OCI-LY1 (cell line): ENCODE measurements around the gene CCDC146.
"Not testable (repeated sequence)": the region's sequence is repeated elsewhere in the genome, so short reads cannot be mapped to it uniquely, and the experiment has no call there.

Source experiments
- H2AFZ ChIP-seq: fragments of 200-600 bp; sonication (generic), shearing (Covaris generic); 2 replicates; pipeline ENCODE4 v1.6.0; 2014; ENCODE audit warnings: antibody characterized with exemption, mild to moderate bottlenecking, low read length
- H3F3A ChIP-seq: fragments of 200-600 bp; sonication (generic), shearing (Covaris generic); 2 replicates; pipeline ENCODE4 v1.6.0; 2014; ENCODE audit warnings: mild to moderate bottlenecking, antibody characterized with exemption, low read length, moderate library complexity; ENCODE audit not compliant: insufficient read depth
- H3K27ac ChIP-seq: fragments of 200-600 bp; sonication (generic); 2 replicates; pipeline ENCODE4 v1.5.1; 2014; ENCODE audit warnings: low read length, mixed run types, mild to moderate bottlenecking, low read depth; ENCODE audit not compliant: poor library complexity, severe bottlenecking
- H3K27me3 ChIP-seq: fragments of 200-600 bp; sonication (generic); 2 replicates; pipeline ENCODE4 v1.6.0; 2014; ENCODE audit warnings: antibody characterized with exemption, mild to moderate bottlenecking, low read length, moderate library complexity; ENCODE audit not compliant: insufficient read depth
- H3K36me3 ChIP-seq: fragments of 200-600 bp; sonication (generic); 2 replicates; pipeline ENCODE4 v1.6.1; 2014; ENCODE audit warnings: mild to moderate bottlenecking, antibody characterized with exemption, low read length, moderate library complexity, mixed read lengths; ENCODE audit not compliant: insufficient read depth
- H3K4me1 ChIP-seq: fragments of 200-600 bp; sonication (generic); 2 replicates; pipeline ENCODE4 v1.5.1; 2014; ENCODE audit warnings: mild to moderate bottlenecking, low read length, moderate library complexity; ENCODE audit not compliant: insufficient read depth, severe bottlenecking
- H3K4me2 ChIP-seq: fragments of 200-600 bp; sonication (generic), shearing (Covaris generic); 2 replicates; pipeline ENCODE4 v1.6.1; 2014; ENCODE audit warnings: low read length
- H3K4me3 ChIP-seq: fragments of 200-600 bp; sonication (generic); 2 replicates; pipeline ENCODE4 v1.5.1; 2014; ENCODE audit warnings: low read length, low read depth, mild to moderate bottlenecking, mixed read lengths; ENCODE audit not compliant: poor library complexity, severe bottlenecking
- H3K79me2 ChIP-seq: fragments of 200-600 bp; shearing (Covaris generic); 2 replicates; pipeline ENCODE4 v1.6.1; 2016; ENCODE audit warnings: mixed run types, low read length, mixed read lengths; ENCODE audit not compliant: insufficient read depth
- H3K9ac ChIP-seq: fragments of 200-600 bp; sonication (generic), shearing (Covaris generic); 2 replicates; pipeline ENCODE4 v1.6.1; 2014; ENCODE audit warnings: mild to moderate bottlenecking, low read length, mixed read lengths
- H3K9me2 ChIP-seq: fragments of 200-600 bp; sonication (generic), shearing (Covaris generic); 2 replicates; pipeline ENCODE4 v1.6.1; 2014; ENCODE audit warnings: low read depth, mild to moderate bottlenecking, low read length, mixed read lengths
- H3K9me3 ChIP-seq: fragments of 200-600 bp; shearing (Covaris generic); 2 replicates; pipeline ENCODE4 v1.6.1; 2014; ENCODE audit warnings: low read length, mixed read lengths
- H4K20me1 ChIP-seq: fragments of 200-600 bp; sonication (generic), shearing (Covaris generic); 2 replicates; pipeline ENCODE4 v1.6.0; 2016; ENCODE audit warnings: mild to moderate bottlenecking, low read length; ENCODE audit not compliant: insufficient read depth

The CCDC146 gene

DNA sequence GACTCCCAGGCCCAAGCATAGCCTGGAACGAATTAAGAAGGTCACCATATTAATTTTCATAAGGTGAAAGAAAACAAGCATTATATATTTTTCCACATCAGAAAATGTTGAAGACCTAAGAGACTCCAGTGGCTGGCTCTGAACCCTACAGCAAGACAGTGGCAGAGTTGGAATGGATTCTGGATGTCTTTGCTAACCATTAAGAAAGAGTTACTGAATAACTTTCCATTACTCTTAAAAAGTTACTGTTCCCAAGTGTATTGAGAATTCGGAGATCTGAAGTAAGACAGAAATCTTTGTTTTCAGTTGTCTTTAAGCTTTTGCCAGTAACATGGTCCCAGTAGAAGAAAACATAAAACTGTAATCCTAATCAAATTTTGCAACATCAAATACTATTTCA, 30.1 kb upstream of the CCDC146 start:
- H4K20me1 ChIP-seq, H3K4me2 ChIP-seq, H3K9me2 ChIP-seq, H3K36me3 ChIP-seq, H3K4me1 ChIP-seq, H2AFZ ChIP-seq, H3F3A ChIP-seq, H3K9ac ChIP-seq, H3K4me3 ChIP-seq, H3K9me3 ChIP-seq, H3K79me2 ChIP-seq, H3K27me3 ChIP-seq, H3K27ac ChIP-seq: not testable (repeated sequence)

DNA sequence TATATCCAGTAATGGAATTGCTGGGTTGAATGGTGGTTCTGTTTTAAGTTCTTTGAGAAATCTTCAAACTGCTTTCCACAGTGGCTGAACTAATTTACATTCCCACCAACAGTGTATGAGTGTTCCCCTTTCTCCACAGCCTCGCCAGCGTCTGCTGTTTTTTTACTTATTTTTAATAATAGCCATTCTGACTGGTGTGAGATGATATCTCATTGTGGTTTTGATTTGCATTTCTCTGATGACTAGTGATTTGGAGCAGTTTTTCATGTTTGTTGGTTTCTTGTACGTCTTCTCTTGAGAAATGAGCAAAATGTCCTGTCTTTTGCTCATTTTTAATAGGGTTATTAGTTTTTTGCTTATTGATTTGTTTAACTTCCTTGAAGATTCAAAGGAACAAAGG, 21.9 kb upstream of the CCDC146 start:
- not testable (repeated sequence) for H3K4me1 ChIP-seq, H3K4me3 ChIP-seq, H3K9ac ChIP-seq, H3F3A ChIP-seq, H3K36me3 ChIP-seq, H3K79me2 ChIP-seq, H3K9me2 ChIP-seq, H3K4me2 ChIP-seq, H3K9me3 ChIP-seq, H3K27me3 ChIP-seq, H2AFZ ChIP-seq, H4K20me1 ChIP-seq, H3K27ac ChIP-seq

GRCh38 chr7:77101187-77101586, 21.2 kb upstream of the CCDC146 start:
- not testable (repeated sequence) for H3K9me3 ChIP-seq, H3F3A ChIP-seq, H3K27ac ChIP-seq, H3K4me3 ChIP-seq, H3K9ac ChIP-seq, H3K9me2 ChIP-seq, H3K36me3 ChIP-seq, H3K4me1 ChIP-seq, H4K20me1 ChIP-seq, H3K79me2 ChIP-seq, H3K4me2 ChIP-seq, H3K27me3 ChIP-seq, H2AFZ ChIP-seq

GRCh38 chr7:77102671-77103070, 19.7 kb upstream of the CCDC146 start:
- H2AFZ ChIP-seq, H3K27ac ChIP-seq: not testable (repeated sequence)

DNA sequence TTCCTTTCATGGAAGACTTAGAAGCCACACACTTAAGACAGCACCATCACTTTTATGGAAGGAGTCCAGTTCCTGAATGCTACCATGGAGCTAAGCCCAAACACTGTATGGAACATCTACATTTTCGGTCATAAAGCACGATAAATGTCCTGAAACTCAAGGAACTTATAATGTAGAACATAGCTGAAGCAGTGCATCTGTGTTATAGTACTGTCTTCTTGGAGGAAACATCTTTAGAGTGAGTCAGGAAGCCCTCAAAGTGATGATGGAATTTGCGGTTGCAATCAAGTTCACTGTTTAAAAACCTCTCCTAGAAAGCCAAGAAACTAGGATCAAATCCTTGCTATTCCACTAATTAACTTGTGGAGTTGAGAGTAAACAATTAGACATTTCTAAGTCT, 16.5 kb upstream of the CCDC146 start:
- not testable (repeated sequence) for H3K36me3 ChIP-seq, H3F3A ChIP-seq, H2AFZ ChIP-seq, H3K79me2 ChIP-seq, H3K27ac ChIP-seq, H3K9ac ChIP-seq, H3K4me3 ChIP-seq, H3K4me1 ChIP-seq, H3K27me3 ChIP-seq, H3K9me3 ChIP-seq, H4K20me1 ChIP-seq, H3K9me2 ChIP-seq, H3K4me2 ChIP-seq

More at GRCh38 chr7:77102671-77103070, 19.7 kb upstream of the CCDC146 start:
- not testable (repeated sequence) for H3K9me3 ChIP-seq, H3F3A ChIP-seq, H3K4me2 ChIP-seq, H3K4me1 ChIP-seq, H3K27me3 ChIP-seq, H3K79me2 ChIP-seq, H3K36me3 ChIP-seq, H3K4me3 ChIP-seq, H3K9ac ChIP-seq, H3K9me2 ChIP-seq, H4K20me1 ChIP-seq

GRCh38 chr7:77107659-77108058, 14.8 kb upstream of the CCDC146 start:
- H3F3A ChIP-seq, H3K79me2 ChIP-seq, H3K4me3 ChIP-seq, H3K9ac ChIP-seq, H2AFZ ChIP-seq, H3K4me1 ChIP-seq, H3K9me3 ChIP-seq, H3K27me3 ChIP-seq, H4K20me1 ChIP-seq, H3K4me2 ChIP-seq, H3K36me3 ChIP-seq, H3K9me2 ChIP-seq, H3K27ac ChIP-seq: not testable (repeated sequence)

DNA sequence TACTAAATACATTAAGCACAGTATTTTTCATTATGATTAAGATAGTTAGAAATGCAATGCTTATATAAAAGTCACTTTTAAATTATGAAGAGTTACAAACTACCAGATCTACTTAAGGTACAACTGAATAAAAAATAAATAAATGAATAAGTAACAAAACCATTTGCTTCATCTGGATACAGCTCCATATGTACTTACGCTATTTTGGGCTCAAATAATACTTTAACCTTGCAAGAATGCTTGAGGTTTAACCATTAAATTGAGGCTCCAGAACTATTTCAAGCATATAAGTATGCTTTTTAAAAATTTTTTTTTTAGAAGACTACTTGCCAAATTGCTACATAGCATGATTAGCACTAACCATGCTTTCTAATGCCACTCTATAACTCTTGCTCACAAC, 14.1 kb upstream of the CCDC146 start:
- not testable (repeated sequence) for H3K4me2 ChIP-seq, H3K27ac ChIP-seq, H3K36me3 ChIP-seq, H4K20me1 ChIP-seq, H3K27me3 ChIP-seq, H3K9ac ChIP-seq, H3K4me1 ChIP-seq, H3K4me3 ChIP-seq, H3K79me2 ChIP-seq, H3K9me3 ChIP-seq, H2AFZ ChIP-seq, H3K9me2 ChIP-seq, H3F3A ChIP-seq
